ENCODE measurements around the gene CHAT. TPM values are rescaled to one million over a fixed set of nuclear protein-coding genes. Genes with fewer than 3 reads are reported as not detected.
"Not testable (repeated sequence)": the region's sequence is repeated elsewhere in the genome, so short reads cannot be mapped to it uniquely, and the experiment has no call there.

The CHAT gene
- total RNA-seq, 2 donors from 2014 or later: 0.26 TPM; not detected in 1

- intact Hi-C loops (cut with DNase I): no loop called here
- H3K4me1 ChIP-seq: no peaks in the 10 kb centered on the region
- TF ChIP-seq CTCF (IDR thresholded peaks at IDR 0.05) (no peak), POLR2A (IDR thresholded peaks at IDR 0.05) (no peak)
- H3K36me3 ChIP-seq (replicated peaks in 1 of 2; ENCODE audit: insufficient read depth in 1 of 2, low read depth in 2 of 2): no peaks in the 10 kb centered on the region
- ATAC-seq (no peak), DNase-seq (no peak)
- H3K4me3 ChIP-seq: no peak overlapping the region
- H3K9me3 ChIP-seq: no peaks in the 10 kb centered on the region
- 42 to 44% methylated on average over 2 of the region's 2 CpGs for WGBS, 2 donors
- H3K27me3 ChIP-seq: no peaks in the 10 kb centered on the region
- H3K27ac ChIP-seq: no peak overlapping the region
These were observed 54.2 kb downstream of the CHAT start for GRCh38 chr10:49667991-49668390.

- no peaks in the 10 kb centered on the region for H3K4me1 ChIP-seq
- TF ChIP-seq POLR2A (IDR thresholded peaks at IDR 0.05) (no peak), CTCF (IDR thresholded peaks at IDR 0.05) (no peak)
- intact Hi-C loops (cut with DNase I): no loop called here
- H3K27me3 ChIP-seq: no peaks in the 10 kb centered on the region
- no peaks in the 10 kb centered on the region for H3K36me3 ChIP-seq (replicated peaks in 1 of 2; ENCODE audit: insufficient read depth in 1 of 2, low read depth in 2 of 2)
- no peak for ATAC-seq
- no peaks in the 10 kb centered on the region for H3K9me3 ChIP-seq
- H3K4me3 ChIP-seq: no peak overlapping the region
- 53 to 54% methylated on average over 6 of the region's 6 CpGs for WGBS, 2 donors
- no peak overlapping the region for H3K27ac ChIP-seq
- no peak for DNase-seq
These were observed 54.8 kb downstream of the CHAT start for GRCh38 chr10:49668684-49669083.

- Histone ChIP-seq H3K4me3 (no peak overlapping the region), H3K27ac (no peak overlapping the region), H3K9me3 (no peaks in the 10 kb centered on the region), H3K27me3 (no peaks in the 10 kb centered on the region), H3K36me3 (replicated peaks in 1 of 2; ENCODE audit: insufficient read depth in 1 of 2, low read depth in 2 of 2) (no peaks in the 10 kb centered on the region), H3K4me1 (peaks cover 10% of the 10 kb centered on the region)
- DNase-seq: no peak
- 9 to 18% methylated on average over 19 of the region's 19 CpGs for WGBS, 2 donors
- intact Hi-C loops (cut with DNase I): no loop called here
- no peak for ATAC-seq
- no peak for TF ChIP-seq CTCF (IDR thresholded peaks at IDR 0.05)
- TF ChIP-seq POLR2A (IDR thresholded peaks at IDR 0.05): no peak
These were observed 65.1 kb downstream of the CHAT start for GRCh38 chr10:49678827-49679479.

GRCh38 chr10:49679480-49679893, 65.7 kb downstream of the CHAT start, which contains the start of gene C10orf53:
C10orf53 (plus strand) TSS chr10:49679651; CDS start chr10:49679698, 47 bp downstream.
- ATAC-seq (peak; percentile 79), DNase-seq (peak; percentile 26 to 58 (median 50))
- H3K36me3 ChIP-seq (replicated peaks in 1 of 2; ENCODE audit: insufficient read depth in 1 of 2, low read depth in 2 of 2): no peaks in the 10 kb centered on the region
- no peaks in the 10 kb centered on the region for H3K27me3 ChIP-seq
- H3K9me3 ChIP-seq: no peaks in the 10 kb centered on the region
- WGBS, 2 donors: 3 to 5% methylated on average over 14 to 36 of the region's 36 CpGs
- H3K4me1 ChIP-seq: peaks cover 10% of the 10 kb centered on the region
- H3K27ac ChIP-seq: no peak within 1 kb of the TSS
- TF ChIP-seq CTCF (IDR thresholded peaks at IDR 0.05) (no peak), POLR2A (IDR thresholded peaks at IDR 0.05) (no peak)
- intact Hi-C loops (cut with DNase I): no loop called here
- no peak within 1 kb of the TSS for H3K4me3 ChIP-seq

GRCh38 chr10:49682449-49682848, 68.6 kb downstream of the CHAT start:
- intact Hi-C loops (cut with DNase I); H3K27me3 ChIP-seq; H3K36me3 ChIP-seq (replicated peaks in 1 of 2; ENCODE audit: insufficient read depth in 1 of 2, low read depth in 2 of 2); H3K4me3 ChIP-seq; H3K27ac ChIP-seq; DNase-seq; H3K9me3 ChIP-seq; ATAC-seq: not testable (repeated sequence)
- H3K4me1 ChIP-seq: peaks cover 10% of the 10 kb centered on the region
- WGBS, 2 donors: 43 to 66% methylated on average over 1 to 4 of the region's 5 CpGs

Measured in body of pancreas (tissue), 4 donors.